GM18951 (cell line): ENCODE results near the gene SLIT3.

Experiments
- POLR2A ChIP-seq: IDR thresholded peaks from 4 replicates; pipeline ENCODE4 v1.6.1; 2011; ENCODE audit warnings: mild to moderate bottlenecking; ENCODE audit not compliant: insufficient read length, insufficient read depth; ENCODE audit errors: extremely low read depth
- in situ Hi-C: fragments of 300-500 bp; cut with MboI; formaldehyde crosslinking; loops from one replicate; pipeline ENCODE4 v1.12.0; 2022; ENCODE audit warnings: low sequenced_read_pairs, mixed read lengths, inconsistent platforms; ENCODE audit not compliant: unreplicated experiment

SLIT3 gene

DNA sequence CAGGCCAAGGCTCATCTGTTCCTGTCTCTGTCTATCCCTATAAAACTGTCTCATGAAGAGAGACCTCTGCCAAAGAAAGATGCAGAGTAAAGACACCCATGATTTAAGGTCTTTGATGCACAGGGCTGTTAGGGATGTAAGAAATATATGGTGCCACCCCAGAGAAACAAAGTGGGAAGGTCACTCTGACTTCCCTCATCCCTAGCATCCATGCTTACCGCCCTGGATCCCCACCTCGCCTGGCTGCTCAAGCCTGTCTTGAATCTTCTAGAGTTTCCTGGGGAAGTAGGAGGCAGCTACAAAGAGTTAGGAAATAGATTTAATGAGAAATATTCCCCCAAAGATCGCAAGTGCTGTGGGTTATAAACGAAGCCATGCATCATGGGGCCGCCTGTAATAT, 349.2 kb downstream of the SLIT3 start:
- in situ Hi-C loops: no loop called here
- TF ChIP-seq POLR2A: no peak

DNA sequence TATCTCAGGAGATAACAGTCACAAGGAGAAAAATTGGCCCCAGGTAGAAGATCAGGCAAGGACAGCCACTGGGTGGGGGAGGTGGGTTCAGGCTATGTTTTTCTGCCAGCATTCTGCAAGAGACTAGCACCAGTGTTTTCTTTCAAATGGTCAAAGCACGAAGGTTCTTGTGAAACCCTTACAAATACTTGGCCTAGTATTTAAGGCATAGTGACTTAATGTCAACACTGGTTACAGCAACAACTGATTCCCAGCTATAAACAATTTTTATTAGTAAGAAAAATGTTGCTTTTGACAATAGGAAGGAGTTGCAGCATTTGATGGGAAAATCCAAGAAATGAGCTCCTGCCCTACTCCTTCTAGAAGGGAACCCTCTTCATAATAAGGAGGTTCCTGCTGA, 349.6 kb downstream of the SLIT3 start:
- TF ChIP-seq POLR2A: no peak
- in situ Hi-C loops: no loop called here

DNA sequence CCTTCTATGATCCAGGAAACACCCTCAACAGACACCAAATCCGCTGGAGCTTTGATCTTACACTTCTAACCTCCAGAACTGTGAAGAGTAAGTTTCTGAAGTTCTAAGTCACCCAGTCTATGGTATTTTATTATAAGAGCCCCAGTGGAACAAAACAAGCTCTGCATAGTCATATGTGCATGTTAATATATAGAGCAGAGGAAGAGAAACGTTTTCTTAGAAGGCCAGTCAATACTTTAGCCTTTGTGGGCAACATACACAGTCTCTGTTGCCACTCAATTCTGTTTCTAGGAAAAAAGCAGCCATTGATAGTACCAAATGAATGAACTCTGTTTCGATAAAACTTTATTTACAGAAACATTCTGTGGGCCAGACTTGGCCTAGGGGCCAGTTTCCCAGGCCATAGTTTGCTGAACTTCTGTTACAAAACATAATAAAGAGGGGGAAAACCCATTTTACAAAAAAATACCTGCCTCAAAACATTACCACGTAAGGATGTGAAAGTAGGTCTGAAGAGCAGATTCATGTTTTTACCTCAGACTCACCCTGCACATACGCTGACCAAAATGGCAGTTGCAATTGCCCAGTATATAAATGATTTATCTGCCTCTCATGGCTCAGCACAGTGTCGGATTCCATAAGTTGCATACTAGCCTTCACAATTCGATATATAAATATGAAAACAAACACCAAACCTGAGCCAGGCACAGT, 350.5 kb downstream of the SLIT3 start:
- no peak for TF ChIP-seq POLR2A
- in situ Hi-C loops: no loop called here

DNA sequence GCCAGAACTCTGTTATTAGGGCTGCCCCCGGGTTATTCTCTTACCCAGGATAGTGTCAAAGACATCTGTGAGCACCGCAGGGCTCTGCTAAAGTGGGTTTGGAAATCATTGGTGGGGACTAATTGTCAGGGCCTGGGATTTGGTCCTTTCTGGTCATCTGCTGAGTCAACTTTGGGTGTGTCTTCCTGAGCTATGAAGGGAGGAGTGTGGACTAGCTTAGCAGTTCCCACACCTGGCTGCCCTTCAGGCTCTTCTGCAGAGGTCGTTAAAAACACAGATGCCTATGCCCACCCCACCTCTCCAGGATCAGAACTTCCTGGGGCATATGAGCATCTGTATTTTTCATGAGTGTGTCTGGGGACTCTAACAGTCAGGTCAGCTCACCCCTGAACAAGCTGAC, 352.2 kb downstream of the SLIT3 start:
- in situ Hi-C loops: no loop called here
- TF ChIP-seq POLR2A: no peak

DNA sequence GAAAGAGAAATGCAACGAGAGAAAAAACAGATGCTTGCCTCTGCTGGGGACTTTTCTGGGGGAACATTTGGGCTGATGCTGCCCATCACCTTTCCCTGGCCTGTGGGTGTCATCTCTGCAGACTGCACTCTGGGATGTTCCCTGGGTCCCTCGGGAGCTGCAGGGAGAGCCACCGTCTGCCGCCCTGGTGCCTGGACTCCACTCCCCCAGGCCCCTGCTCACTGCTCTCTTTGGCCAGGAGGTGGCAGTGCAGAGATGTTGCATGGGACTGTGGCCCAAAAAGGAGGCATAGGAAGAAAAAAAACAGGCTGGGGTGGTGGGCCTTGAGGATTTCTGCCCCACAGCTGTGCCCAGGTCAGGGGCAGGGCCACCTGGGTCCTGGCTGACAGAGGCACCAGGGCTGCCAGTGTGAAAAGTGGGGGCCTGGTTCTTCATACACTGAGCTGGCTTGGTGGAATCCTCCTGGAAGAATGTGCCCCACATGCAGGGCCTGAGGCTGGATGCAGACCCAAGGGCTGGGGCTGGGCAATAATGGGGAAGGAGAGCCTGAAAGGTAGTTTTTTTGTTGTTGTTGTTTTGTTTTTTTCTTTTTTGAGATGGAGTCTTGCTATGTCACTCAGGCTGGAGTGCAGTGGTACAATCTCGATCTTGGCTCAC, 353.6 kb downstream of the SLIT3 start:
- in situ Hi-C loops: no loop called here
- TF ChIP-seq POLR2A: no peak

DNA sequence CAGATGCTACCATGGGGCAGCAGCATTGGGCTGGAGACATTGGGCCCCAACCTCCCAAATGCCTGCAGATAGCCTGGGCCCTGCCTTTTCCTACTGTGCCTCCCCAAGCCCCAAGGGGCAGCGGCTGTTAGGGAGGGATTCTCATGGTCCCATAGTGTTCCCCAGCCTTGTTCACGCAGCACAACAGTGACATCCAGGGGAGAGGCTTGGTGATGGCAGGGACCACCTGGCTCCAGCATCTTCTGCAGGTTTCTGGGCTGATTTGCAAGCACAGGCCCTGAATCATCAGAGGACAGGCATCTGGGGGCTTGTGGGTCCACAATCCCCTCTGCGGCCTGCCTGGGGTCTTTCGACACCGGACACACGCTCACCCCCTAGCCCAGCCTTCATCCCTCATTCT, 354.6 kb downstream of the SLIT3 start:
- TF ChIP-seq POLR2A: no peak
- in situ Hi-C loops: no loop called here

DNA sequence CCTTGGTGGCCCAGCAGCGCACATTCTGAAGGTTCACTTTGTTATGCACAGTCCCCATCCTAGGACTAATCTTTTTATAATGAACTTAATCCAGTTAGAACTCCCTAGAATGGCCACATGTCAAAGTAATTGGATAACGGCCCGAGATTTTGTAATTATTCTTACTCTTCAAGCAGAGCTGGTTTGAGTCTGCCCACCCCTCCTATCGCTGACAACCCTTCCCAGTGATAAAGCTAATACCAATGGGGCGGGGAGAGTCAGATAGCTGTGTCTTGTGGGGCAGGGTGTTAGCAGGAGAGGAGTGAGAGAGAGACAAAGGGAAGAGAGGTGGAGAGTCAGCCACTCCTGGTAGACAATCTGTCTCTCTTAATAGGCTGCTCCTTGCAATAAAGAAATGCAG, 356.9 kb downstream of the SLIT3 start:
- in situ Hi-C loops: no loop called here
- no peak for TF ChIP-seq POLR2A

DNA sequence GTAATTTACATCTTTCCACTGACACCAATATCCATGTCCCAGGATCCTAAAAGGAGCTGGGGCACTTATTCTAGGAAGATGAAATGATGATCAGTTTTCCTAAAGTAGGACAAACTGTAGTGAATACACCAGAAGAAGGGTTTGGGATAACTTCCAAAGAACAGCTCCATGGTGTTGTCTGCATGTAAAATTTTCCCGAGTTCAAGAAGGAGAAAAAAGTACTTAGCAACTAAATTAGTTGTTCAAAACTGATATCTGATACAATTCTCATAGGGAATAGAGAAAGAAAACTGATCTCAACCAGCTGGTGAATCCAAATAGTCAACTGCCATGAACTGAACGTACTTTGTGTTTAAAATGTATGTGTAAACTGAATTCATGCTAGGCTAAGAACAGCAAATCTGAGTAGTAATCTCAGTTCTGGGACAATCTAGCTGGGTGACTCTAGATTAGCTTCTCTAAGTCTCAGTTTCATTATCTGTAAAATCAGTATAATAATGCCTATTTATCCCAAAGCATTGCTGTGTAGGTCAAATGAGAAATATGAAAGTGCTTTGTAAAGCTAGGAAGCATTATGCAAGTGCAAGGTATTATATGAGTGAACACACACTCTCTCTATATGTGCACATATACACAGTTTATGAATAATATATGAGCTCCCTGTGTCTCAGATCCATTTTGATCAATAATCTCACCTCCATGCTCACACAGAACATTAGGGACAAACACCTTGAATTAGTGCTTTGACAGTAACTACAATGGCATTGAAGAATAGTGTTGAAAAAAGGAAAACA, 357.7 kb downstream of the SLIT3 start:
- in situ Hi-C loops: no loop called here
- TF ChIP-seq POLR2A: no peak

DNA sequence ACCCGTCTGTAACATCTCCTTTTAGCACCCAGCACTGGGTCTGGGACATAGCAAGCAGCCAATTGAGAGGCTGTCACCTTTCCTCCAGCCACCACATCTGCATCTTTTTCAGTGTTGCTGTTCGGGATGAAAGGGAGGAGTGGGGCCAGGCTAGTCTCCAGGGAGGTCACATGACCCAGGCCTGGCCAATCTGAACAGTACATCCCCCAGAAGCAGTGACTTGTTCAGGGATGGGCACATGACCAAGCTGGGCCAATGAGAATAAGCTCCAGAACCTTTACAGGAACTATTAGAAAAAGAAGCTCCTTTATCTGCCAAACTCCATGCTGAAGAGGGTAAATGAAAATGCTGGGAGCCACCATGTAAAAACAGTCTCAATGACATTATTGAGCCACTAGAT, 359.0 kb downstream of the SLIT3 start:
- in situ Hi-C loops: no loop called here
- TF ChIP-seq POLR2A: no peak

DNA sequence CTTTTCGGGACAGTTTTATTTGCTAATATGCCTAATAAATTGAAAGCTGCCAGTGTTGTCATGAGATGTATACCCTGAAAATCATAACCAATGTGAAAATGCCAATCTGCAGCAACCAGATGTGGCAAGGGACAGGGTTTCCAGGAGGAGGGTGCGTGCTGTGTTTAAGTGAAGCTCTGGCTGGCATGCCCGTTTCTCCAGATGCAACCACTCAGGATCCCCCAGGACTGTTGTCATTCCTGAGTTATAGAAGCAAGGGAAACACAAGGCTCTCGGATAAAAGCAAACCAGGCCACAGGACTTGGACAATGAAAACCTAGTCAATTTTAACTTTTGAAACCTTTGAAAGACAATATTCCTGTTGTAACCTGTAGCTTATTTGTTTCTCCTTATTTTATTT, 360.2 kb downstream of the SLIT3 start:
- TF ChIP-seq POLR2A: no peak

DNA sequence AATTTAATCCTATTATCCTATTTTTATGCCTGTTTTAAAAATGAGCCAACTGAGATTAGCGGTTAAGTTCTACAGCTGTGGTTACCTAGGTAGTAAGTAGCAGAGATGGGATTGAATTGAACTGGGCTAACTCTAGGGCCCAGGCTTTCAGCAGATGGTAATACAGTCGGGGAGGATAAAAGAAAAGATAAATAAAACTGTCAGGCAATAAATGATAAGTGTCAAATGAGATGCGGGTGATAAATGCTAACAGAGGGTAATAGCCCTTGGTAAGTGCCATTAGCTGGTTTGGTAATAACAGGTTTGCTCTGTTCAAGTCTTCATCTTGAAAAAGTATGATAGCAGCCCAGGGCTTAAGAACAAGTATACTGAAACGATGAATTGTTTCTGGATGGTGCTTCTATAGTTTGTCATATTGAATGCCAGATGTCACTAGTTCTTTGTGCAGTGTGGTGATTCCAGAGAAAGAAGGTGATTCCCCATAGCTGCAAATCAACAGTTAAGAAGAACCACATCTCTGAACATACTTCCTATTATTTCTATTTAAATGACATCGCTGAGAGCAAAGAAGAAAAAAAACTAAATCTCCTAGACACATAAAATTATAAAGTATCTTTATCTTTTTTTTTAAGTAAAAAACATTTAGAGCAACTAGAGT, 360.9 kb downstream of the SLIT3 start:
- in situ Hi-C loops: no loop called here
- TF ChIP-seq POLR2A: no peak

More for the DNA sequence above, 360.2 kb downstream of the SLIT3 start:
- in situ Hi-C loops: no loop called here

DNA sequence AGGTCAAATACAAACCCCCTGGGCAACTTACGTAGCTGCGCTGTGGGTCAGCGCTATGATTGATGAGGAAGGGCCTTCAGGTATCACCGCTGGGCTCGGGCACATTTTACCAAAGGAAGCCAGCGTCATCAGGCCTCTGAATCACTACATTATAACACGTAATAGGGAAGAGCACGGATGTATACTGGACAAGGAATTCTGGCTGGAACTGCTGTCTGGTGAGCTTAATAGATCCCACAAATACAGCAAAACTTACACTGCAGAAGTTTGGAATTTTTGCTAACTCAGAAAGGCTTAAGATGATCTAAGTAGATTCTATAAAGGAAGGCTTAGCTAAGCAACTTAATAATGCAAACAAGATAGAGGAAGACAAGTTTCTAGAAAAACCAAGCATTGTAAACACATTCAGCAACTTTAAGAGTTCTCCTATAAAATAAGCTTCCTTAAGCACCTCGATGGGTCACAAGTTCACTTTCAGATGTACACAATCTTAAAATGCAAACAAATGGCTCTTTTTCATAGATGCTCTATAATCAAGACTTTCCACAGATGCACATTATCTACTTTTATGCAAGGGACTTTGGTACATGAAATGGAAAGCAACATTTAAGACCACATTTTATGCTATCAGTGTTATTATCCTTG, 361.7 kb downstream of the SLIT3 start:
- in situ Hi-C loops: no loop called here

DNA sequence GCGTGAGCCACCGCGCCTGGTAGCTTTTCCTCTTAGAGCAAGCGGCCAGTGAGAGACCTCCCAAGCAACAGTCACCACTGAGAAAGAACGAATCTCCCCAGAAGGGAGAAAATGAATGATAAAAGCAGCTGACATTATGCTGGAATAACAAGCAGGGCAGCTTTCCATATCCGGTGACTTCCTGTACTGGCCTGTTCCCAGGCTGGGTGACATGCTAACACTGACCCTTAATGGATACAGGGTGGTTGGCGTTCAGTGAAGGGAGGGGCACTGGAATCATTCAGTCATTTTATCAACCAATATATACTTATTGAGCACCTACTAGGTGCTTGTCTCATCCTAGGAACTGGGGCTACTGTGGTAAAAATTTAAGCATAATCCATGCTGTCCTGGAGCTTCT, 364.4 kb downstream of the SLIT3 start:
- in situ Hi-C loops: no loop called here
- no peak for TF ChIP-seq POLR2A

More for the DNA sequence above, 361.7 kb downstream of the SLIT3 start:
- no peak for TF ChIP-seq POLR2A
